A549 (cell line): ENCODE data around the gene MYO18A.

Experiments used
- CTCF ChIP-seq: fragments of >200 bp; sonication (Bioruptor Twin); formaldehyde crosslinking; IDR thresholded peaks from 3 replicates; pipeline ENCODE4 v1.5.1; 2016
- JUN ChIP-seq, 2 experiments: fragments of >200 bp; sonication (Bioruptor Twin); formaldehyde crosslinking; IDR thresholded peaks; 2 replicates in 1 of 2; 3 replicates in 1 of 2; pipeline ENCODE4 v1.6.1; 2016 to 2017
- PBX3 ChIP-seq: IDR thresholded peaks from 2 replicates; pipeline ENCODE4 v1.6.1; 2012
- POLR2A ChIP-seq: IDR thresholded peaks from 2 replicates; pipeline ENCODE4 v1.6.1; 2012; ENCODE audit warnings: mild to moderate bottlenecking, low read length
- SMC3 ChIP-seq: fragments of >200 bp; sonication (Bioruptor Twin); formaldehyde crosslinking; IDR thresholded peaks from 3 replicates; pipeline ENCODE4 v1.6.1; 2018; ENCODE audit warnings: inconsistent platforms

- TF ChIP-seq CTCF (no peak), SMC3 (no peak), JUN (IDR thresholded peaks at IDR 0.05) (no peak), POLR2A (no peak), PBX3 (no peak)
Observed at GRCh38 chr17:29135464-29135863, 44.7 kb downstream of the MYO18A start.
